Raji (cell line): Measurements from ENCODE around the gene SIM2.

Experiments used
- POLR2A ChIP-seq: IDR thresholded peaks from 2 replicates; pipeline ENCODE4 v1.6.1; 2011; ENCODE audit warnings: low read depth, low read length, control low read depth; ENCODE audit not compliant: insufficient read depth

The SIM2 gene

GRCh38 chr21:36694593-36695282 is 4.2 kb upstream of the SIM2 start:
- no peak for TF ChIP-seq POLR2A

GRCh38 chr21:36695283-36695634 is 3.7 kb upstream of the SIM2 start:
- no peak for TF ChIP-seq POLR2A

GRCh38 chr21:36695671-36696389 is 3.1 kb upstream of the SIM2 start:
- no peak for TF ChIP-seq POLR2A

- no peak for TF ChIP-seq POLR2A
These were observed 2.4 kb upstream of the SIM2 start for GRCh38 chr21:36696390-36697059.

GRCh38 chr21:36697060-36697850 is 1.7 kb upstream of the SIM2 start:
- TF ChIP-seq POLR2A = no peak

- TF ChIP-seq POLR2A = no peak
These were observed 997 bp upstream of the SIM2 start for GRCh38 chr21:36697851-36698384.

- no peak for TF ChIP-seq POLR2A
These were observed 432 bp upstream of the SIM2 start for GRCh38 chr21:36698385-36698980.

- no peak for TF ChIP-seq POLR2A
These were observed 805 bp downstream of the SIM2 start for GRCh38 chr21:36699546-36700294.

GRCh38 chr21:36700295-36700970 is 1.5 kb downstream of the SIM2 start:
- no peak for TF ChIP-seq POLR2A

- TF ChIP-seq POLR2A = no peak
These were observed 2.2 kb downstream of the SIM2 start for GRCh38 chr21:36700971-36701755.

- no peak for TF ChIP-seq POLR2A
These were observed 3.1 kb downstream of the SIM2 start for GRCh38 chr21:36701756-36702621.

- no peak for TF ChIP-seq POLR2A
These were observed 3.7 kb downstream of the SIM2 start for GRCh38 chr21:36702622-36702968.
